GM23338 (cell line): Measurements from ENCODE around the gene FASN. TPM values are rescaled to one million over a fixed set of nuclear protein-coding genes. Genes with fewer than 3 reads are reported as not detected.

ENCODE experiments used
- ATAC-seq: fragments of 200-7000 bp; cut with Tn5 transposase; 3 replicates; pipeline ENCODE4 v1.9.1; 2020
- DNase-seq: peaks from one replicate; pipeline ENCODE4 v3.0.0-alpha.2; 2015; ENCODE audit warnings: low spot score
- H2AFZ ChIP-seq: fragments of 200-600 bp; sonication (generic); 2 replicates; pipeline ENCODE4 v1.8.0; 2016; ENCODE audit warnings: antibody characterized with exemption, mild to moderate bottlenecking, moderate library complexity
- H3F3A ChIP-seq: fragments of 200-600 bp; sonication (generic); replicated peaks from 2 replicates; pipeline ENCODE4 v1.8.0; 2017; ENCODE audit warnings: antibody characterized with exemption, mixed run types, low read depth
- H3K27ac ChIP-seq: fragments of 200-600 bp; sonication (generic); 2 replicates; pipeline ENCODE4 v1.6.1; 2016; ENCODE audit warnings: low read depth
- H3K27me3 ChIP-seq: fragments of 200-600 bp; sonication (generic); 2 replicates; pipeline ENCODE4 v1.8.0; 2016; ENCODE audit warnings: mild to moderate bottlenecking, mixed run types, moderate library complexity; ENCODE audit not compliant: insufficient read depth
- H3K36me3 ChIP-seq: fragments of 200-600 bp; sonication (generic); 2 replicates; pipeline ENCODE4 v1.8.0; 2016; ENCODE audit warnings: mild to moderate bottlenecking; ENCODE audit not compliant: insufficient read depth
- H3K4me1 ChIP-seq: fragments of 200-600 bp; sonication (generic); 2 replicates; pipeline ENCODE4 v1.8.0; 2016; ENCODE audit warnings: mild to moderate bottlenecking, moderate library complexity; ENCODE audit not compliant: insufficient read depth
- H3K4me2 ChIP-seq: fragments of 200-600 bp; sonication (generic); 2 replicates; pipeline ENCODE4 v1.7.1; 2017; ENCODE audit warnings: mixed run types
- H3K4me3 ChIP-seq: fragments of 200-600 bp; sonication (generic); 2 replicates; pipeline ENCODE4 v1.6.1; 2016; ENCODE audit warnings: mixed run types
- H3K79me2 ChIP-seq: fragments of 200-600 bp; sonication (generic); replicated peaks from 2 replicates; pipeline ENCODE4 v1.8.0; 2017; ENCODE audit warnings: mild to moderate bottlenecking; ENCODE audit not compliant: insufficient read depth
- H3K9me2 ChIP-seq: fragments of 200-600 bp; sonication (generic); 2 replicates; pipeline ENCODE4 v1.8.0; 2017; ENCODE audit not compliant: insufficient read depth
- H4K20me1 ChIP-seq: fragments of 200-600 bp; sonication (generic); replicated peaks from 2 replicates; pipeline ENCODE4 v1.8.0; 2017; ENCODE audit warnings: mild to moderate bottlenecking; ENCODE audit not compliant: insufficient read depth
- H3K27ac Mint-ChIP-seq: 2 replicates; pipeline ENCODE4 v1.8.0; 2020; ENCODE audit warnings: inconsistent platforms, mild to moderate bottlenecking, moderate library complexity, mixed read lengths
- H3K27me3 Mint-ChIP-seq: 3 replicates; pipeline ENCODE4 v1.8.0; 2022; ENCODE audit warnings: low read depth, mild to moderate bottlenecking, moderate library complexity, mixed read lengths, inconsistent platforms; ENCODE audit not compliant: insufficient read depth, poor library complexity
- H3K36me3 Mint-ChIP-seq: 3 replicates; pipeline ENCODE4 v1.8.0; 2021; ENCODE audit warnings: low read depth, mild to moderate bottlenecking, inconsistent platforms, moderate library complexity, mixed read lengths
- H3K4me1 Mint-ChIP-seq: 3 replicates; pipeline ENCODE4 v1.8.0; 2020; ENCODE audit warnings: mild to moderate bottlenecking, inconsistent platforms, mixed read lengths
- H3K4me3 Mint-ChIP-seq: 3 replicates; pipeline ENCODE4 v1.8.0; 2021; ENCODE audit warnings: moderate library complexity, mild to moderate bottlenecking, inconsistent platforms, mixed read lengths
- H3K9me3 Mint-ChIP-seq: 3 replicates; pipeline ENCODE4 v1.8.0; 2020; ENCODE audit warnings: moderate library complexity, mild to moderate bottlenecking, inconsistent platforms, mixed read lengths
- CREB1 ChIP-seq: fragments of 250-450 bp; sonication (Bioruptor Pico); IDR thresholded peaks from 2 replicates; pipeline ENCODE4 v1.5.0; 2020; ENCODE audit warnings: low read depth, mild to moderate bottlenecking, moderate library complexity
- CTCF ChIP-seq, 2 experiments: fragments of 200-600 bp in 1 of 2; sonication (generic) in 1 of 2; conservative IDR thresholded peaks; 2 replicates each; pipeline versions ENCODE4 v1.5.1 to v1.6.1; 2016 to 2017; ENCODE audit warnings: antibody characterized with exemption in 2 of 2, low read depth in 2 of 2, mild to moderate bottlenecking in 2 of 2, moderate library complexity in 1 of 2
- EZH2 ChIP-seq: fragments of 200-600 bp; sonication (generic); IDR thresholded peaks from one replicate; pipeline ENCODE4 v1.8.0; 2017; ENCODE audit warnings: antibody characterized with exemption, mild to moderate bottlenecking, low read depth; ENCODE audit not compliant: unreplicated experiment
- EZH2phosphoT487 ChIP-seq: fragments of 200-600 bp; sonication (generic); IDR thresholded peaks from one replicate; pipeline ENCODE4 v1.8.1; 2018; ENCODE audit warnings: antibody characterized with exemption; ENCODE audit not compliant: unreplicated experiment
- JUNB ChIP-seq: IDR thresholded peaks from one replicate; pipeline ENCODE4 v1.6.1; 2016; ENCODE audit warnings: antibody characterized with exemption; ENCODE audit not compliant: unreplicated experiment
- POLR2AphosphoS5 ChIP-seq: IDR thresholded peaks from 2 replicates; pipeline ENCODE4 v1.6.1; 2016; ENCODE audit warnings: antibody characterized with exemption, low read depth
- REST ChIP-seq: IDR thresholded peaks from one replicate; pipeline ENCODE4 v1.6.1; 2018; ENCODE audit warnings: antibody characterized with exemption; ENCODE audit not compliant: unreplicated experiment
- STAT1 ChIP-seq: IDR thresholded peaks from one replicate; pipeline ENCODE4 v1.6.1; 2016; ENCODE audit warnings: antibody characterized with exemption; ENCODE audit not compliant: unreplicated experiment
- ZNF114 ChIP-seq: fragments of 250-450 bp; sonication (Bioruptor Pico); IDR thresholded peaks from 2 replicates; pipeline ENCODE4 v1.5.0; 2020; ENCODE audit warnings: mild to moderate bottlenecking, moderate library complexity
- ZNF462 ChIP-seq: fragments of 250-450 bp; sonication (Bioruptor Pico); IDR thresholded peaks from 2 replicates; pipeline ENCODE4 v1.5.0; 2020; ENCODE audit warnings: mild to moderate bottlenecking, moderate library complexity
- polyA plus RNA-seq: library from polyadenylated mRNA; unstranded; fragments of >200 nt; fragmentation: Nextera tagmentation; extraction: Ambion mirVana; gene quantifications from 2 replicates; pipeline ENCODE4 v1.2.1, GENCODE V29; 2016
- total RNA-seq: library from RNA; depleted of rRNA; stranded (reverse); fragments of >200 nt; shearing (Covaris generic); gene quantifications from 2 replicates; pipeline ENCODE4 v1.2.3, GENCODE V29; 2014

FASN gene
- total and polyA plus RNA-seq, 2 experiments from 2014 or later: 120 to 849 TPM

GRCh38 chr17:82073446-82073845 is 24.6 kb downstream of the FASN start (continued):
- TF ChIP-seq REST: no peak

GRCh38 chr17:82072827-82073226 is 25.2 kb downstream of the FASN start:
- ATAC-seq (no peak), DNase-seq (no peak)
- H3K36me3 Mint-ChIP-seq: peaks cover 2% of the 10 kb centered on the region; the same call in 1 of the 3 replicates
- Histone ChIP-seq H2AFZ (no peak overlapping the region), H3F3A (peaks cover 11% of the 10 kb centered on the region), H3K79me2 (no peaks in the 10 kb centered on the region), H4K20me1 (peaks cover 3% of the 10 kb centered on the region; the same call in 1 of the 2 replicates), H3K4me1 (no peaks in the 10 kb centered on the region), H3K36me3 (no peaks in the 10 kb centered on the region), H3K27me3 (no peaks in the 10 kb centered on the region; the same call in 1 of the 2 replicates), H3K27ac (no peak overlapping the region), H3K9me2 (no peaks in the 10 kb centered on the region), H3K4me2 (no peak overlapping the region), H3K4me3 (no peak overlapping the region)
- H3K4me1 Mint-ChIP-seq: no peaks in the 10 kb centered on the region
- no peak overlapping the region for H3K4me3 Mint-ChIP-seq
- peaks cover 18% of the 10 kb centered on the region for H3K27me3 Mint-ChIP-seq
- no peak overlapping the region for H3K27ac Mint-ChIP-seq
- no peaks in the 10 kb centered on the region; the same call in 1 of the 3 replicates for H3K9me3 Mint-ChIP-seq
- no peak for TF ChIP-seq EZH2
- no peak for TF ChIP-seq POLR2AphosphoS5
- no peak for TF ChIP-seq ZNF114
- TF ChIP-seq CTCF (conservative IDR thresholded peaks at IDR 0.05; ENCODE audit: low read depth in 2 of 2): no peak
- no peak for TF ChIP-seq CREB1 (CRISPR knock-in tag)
- TF ChIP-seq ZNF462: no peak
- TF ChIP-seq EZH2phosphoT487: no peak
- no peak for TF ChIP-seq REST
- TF ChIP-seq STAT1: no peak
- no peak for TF ChIP-seq JUNB
